GM19372 (cell line): Measurements from ENCODE around the gene RNF112.
"Not testable (repeated sequence)": the region's sequence is repeated elsewhere in the genome, so short reads cannot be mapped to it uniquely, and the experiment has no call there.

Experiments used
- ATAC-seq: cut with Tn5 transposase; IDR thresholded peaks from one replicate; pipeline ENCODE4 v1.9.1; 2021; ENCODE audit warnings: mild to moderate bottlenecking, low read depth, moderate library complexity; ENCODE audit not compliant: unreplicated experiment

The RNF112 gene

DNA sequence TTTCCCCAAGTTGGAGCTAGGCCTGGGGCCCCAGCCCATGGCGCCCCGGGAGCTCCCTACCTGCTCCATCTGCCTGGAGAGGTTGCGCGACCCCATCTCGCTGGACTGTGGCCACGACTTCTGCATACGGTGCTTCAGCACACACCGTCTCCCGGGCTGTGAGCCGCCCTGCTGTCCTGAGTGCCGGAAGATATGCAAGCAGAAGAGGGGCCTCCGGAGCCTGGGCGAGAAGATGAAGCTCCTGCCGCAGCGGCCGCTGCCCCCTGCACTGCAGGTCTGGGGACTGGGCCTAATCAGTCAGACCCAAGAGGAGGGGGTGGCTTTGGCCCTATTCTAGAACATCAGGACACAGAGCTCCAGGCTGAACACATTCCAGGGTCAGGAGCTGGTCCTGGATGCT, 1.5 kb downstream of the RNF112 start:
- ATAC-seq, result no peak

DNA sequence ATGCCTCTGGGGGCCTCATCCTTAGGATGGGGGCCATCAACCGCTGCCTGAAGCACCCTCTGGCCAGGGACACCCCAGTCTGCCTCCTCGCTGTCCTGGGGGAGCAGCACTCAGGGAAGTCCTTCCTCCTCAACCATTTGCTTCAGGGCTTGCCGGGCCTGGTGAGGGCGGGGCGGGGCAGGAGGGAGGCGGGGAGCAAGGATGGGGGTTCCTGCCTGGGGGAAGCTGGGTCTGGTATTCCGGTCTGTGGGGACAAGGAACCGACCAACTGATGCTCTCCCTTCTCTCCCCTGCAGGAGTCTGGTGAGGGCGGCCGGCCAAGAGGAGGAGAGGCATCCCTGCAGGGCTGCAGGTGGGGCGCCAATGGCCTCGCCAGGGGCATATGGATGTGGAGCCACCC, 2.0 kb downstream of the RNF112 start:
- no peak for ATAC-seq

DNA sequence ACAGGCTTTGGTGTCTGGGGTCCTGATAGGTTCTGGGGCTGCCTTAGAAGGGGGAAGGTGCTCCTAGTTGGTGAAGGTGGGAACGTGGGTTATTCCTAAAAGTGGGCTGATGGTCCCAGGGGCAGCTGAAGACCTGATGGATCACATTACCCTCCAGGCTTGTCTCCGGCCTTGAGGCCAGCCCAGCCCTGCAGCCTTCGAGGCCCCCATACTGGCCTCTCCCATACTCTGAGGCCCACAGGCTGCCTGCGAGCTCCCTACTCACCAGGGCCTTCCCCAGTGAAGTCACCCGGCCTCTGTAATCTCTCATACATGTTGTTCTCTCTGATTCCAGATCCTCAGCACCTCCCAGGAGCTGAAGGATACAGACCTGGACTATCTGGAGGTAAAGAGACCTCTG, 2.7 kb downstream of the RNF112 start:
- ATAC-seq, result no peak

DNA sequence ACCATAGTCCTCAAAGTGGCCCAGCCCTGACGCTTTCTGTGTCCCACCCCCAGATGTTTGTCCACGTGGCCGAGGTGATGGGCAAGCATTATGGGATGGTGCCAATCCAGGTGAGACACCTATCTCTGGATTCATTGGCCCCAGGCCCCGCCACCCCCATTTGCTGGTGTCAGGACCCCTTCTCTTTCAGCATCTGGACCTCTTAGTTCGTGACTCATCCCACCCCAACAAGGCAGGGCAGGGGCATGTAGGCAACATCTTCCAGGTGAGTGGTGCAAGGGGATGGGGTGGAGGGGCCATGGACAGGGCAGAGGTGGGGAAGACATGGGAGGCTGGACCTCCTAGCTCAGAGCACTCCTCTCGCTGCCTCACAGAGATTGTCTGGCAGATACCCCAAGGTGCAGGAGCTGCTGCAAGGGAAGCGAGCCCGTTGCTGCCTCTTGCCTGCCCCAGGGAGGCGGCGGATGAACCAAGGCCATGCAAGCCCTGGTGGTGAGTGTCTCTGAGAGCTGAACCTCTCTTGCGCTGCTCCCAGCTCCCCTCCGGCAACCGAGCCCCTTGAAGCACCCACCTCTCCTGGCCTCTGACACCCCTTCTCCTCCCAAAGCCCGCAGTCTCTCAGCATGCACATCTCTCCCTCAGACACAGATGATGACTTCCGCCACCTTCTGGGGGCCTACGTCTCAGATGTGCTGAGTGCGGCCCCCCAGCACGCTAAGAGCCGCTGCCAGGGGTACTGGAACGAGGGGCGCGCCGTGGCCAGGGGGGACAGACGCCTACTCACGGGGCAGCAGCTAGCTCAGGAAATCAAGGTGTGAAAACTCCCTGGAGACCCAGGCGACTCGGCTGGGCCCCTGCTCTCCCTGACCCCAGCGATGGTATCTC, 3.6 kb downstream of the RNF112 start:
- no peak for ATAC-seq

DNA sequence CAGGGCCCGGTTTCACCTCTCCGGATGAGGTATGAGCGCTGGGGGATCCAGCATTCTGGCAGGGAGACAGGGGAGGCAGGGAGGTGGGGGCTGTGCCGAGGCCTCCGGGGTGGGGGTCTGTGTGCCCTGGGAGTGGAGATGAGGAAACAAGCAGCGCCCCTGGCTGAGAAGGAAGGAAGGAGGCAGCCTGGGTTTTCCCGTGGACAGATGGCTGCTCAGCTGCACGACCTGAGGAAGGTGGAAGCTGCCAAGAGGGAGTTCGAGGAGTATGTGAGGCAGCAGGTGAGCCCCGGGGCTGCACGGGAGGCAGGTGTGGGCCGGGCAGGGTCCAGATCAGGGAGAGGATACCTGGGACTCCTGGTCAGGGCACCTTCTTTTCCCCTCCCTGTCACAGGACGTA, 4.3 kb downstream of the RNF112 start:
- ATAC-seq, result no peak

DNA sequence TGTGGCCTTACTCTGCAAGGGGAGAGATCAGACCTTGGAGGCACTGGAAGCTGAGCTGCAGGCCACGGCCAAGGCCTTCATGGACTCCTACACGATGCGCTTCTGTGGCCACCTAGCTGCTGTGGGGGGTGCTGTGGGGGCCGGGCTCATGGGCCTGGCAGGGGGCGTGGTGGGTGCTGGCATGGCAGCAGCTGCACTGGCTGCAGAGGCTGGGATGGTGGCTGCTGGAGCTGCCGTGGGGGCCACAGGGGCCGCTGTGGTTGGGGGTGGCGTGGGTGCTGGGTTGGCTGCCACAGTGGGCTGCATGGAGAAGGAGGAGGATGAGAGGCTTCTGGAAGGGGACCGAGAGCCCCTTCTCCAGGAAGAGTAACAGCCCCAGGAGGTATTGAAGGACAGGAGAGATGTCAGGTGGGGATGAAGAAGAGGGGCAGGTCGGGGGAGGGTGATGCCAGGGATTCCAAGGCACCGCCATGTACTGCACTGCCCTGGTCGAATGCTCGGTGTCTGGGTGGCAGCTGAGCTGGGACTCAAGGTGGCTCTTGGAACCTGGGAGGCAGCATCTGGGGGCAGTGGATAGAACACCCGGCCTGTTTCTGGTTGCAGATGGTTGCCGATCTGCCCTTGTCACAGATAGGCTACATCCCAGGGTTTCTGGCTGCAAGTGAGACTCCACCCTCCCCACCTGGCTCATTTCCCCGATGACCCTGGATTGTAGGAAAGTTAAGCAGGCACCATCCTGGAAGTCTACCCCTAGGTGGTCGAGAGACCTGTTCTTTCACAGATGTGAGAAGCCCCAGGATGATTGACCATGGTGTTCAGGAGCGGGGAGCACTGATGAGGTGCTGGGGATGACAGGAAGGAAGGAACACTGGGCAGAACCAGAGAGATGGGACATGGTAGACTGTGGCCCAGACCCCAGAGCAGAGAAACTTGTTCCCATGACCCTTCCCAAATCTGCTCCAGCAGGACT, 5.1 kb downstream of the RNF112 start:
- ATAC-seq, result no peak

DNA sequence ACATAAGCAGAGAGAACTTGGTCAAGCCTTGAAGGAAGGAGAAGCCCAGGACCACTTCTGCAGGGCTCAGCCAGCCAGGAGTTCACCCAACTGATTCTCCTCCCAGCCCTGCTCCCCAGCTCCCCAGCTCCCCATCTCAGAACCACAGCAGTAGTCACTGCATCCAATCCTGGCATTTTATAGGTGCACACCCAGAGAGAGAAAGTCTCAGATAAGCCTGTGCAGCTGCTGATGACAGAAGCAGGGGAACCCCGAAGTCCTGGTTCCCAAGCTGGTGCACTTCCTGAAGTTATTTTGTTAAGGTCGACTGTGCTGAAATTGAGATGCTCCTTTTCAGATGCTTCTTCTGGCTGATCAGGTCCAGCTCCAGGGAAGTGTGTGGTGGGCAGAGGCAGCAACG, 6.6 kb downstream of the RNF112 start:
- no peak for ATAC-seq

DNA sequence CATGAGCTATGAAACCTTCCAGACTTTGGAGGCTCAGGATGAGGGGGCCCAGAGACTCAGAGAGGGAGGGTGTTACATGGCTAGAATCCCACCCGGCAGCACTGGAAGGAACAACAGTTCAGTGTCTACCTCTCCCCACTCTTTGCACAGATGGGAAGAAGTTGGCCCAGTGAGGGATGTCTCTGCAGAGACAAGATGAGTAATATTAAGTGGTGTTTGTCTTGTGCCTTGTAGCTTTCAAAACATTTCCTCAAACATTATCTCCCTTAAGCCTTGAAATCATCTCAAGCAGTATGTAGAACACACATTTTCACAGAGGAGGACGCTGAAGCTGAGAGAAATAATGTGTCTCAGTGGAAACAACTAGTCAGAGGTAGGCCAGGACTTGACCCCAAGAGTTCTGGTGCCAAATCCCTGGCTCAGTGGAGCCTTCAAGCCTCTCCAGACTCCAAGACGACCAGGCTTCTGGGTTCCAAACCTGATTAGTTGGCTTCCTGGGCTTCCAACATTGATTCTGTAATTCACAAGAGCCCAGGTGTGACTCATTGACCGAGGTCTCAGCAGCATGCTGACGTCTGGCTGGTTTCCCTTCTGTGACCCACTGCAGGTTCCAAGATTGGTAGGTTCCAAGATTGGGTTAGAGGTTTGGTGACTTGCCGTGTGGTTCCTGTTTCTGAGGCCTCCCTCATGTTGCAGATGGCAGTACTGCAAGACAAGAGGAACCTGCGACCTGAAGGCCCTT, 7.4 kb downstream of the RNF112 start:
- no peak for ATAC-seq

DNA sequence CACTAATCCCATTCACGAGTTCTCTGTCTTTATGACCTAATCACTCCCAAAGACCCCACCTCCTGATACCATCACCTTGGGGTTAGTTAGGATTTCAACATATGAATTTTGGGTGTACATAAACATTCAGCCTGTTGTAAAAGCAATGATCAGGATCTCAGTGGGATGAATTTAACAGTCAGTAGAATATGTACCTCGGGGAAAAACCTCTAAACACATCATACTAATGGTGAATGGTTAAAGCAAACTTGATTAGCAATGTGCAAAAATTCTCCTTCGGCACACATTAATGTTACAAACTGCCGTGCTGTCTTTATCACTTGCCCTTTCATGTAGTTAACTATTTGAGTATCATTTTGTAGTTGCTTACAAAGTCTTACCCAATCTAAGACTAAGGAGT, 10.2 kb downstream of the RNF112 start:
- ATAC-seq, result no peak

DNA sequence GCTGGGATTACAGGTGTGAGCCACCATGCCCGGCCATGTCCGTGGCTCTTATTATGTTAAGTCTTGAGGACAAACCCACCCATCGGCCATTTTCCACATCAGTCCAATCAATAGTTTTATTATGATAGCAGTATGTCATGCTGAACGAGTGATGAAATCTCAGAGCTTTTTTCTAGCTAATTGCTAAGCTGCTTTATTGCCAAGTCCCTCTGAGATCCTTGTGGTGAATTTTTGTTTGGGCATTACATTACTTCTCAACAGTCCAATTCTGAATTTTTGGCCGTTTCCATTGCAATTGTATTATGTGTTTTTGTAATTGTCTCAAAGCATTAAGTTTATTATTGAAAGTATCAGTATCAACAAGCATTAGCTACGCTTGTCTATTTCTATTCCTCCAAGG, 10.9 kb downstream of the RNF112 start:
- ATAC-seq, result no peak

DNA sequence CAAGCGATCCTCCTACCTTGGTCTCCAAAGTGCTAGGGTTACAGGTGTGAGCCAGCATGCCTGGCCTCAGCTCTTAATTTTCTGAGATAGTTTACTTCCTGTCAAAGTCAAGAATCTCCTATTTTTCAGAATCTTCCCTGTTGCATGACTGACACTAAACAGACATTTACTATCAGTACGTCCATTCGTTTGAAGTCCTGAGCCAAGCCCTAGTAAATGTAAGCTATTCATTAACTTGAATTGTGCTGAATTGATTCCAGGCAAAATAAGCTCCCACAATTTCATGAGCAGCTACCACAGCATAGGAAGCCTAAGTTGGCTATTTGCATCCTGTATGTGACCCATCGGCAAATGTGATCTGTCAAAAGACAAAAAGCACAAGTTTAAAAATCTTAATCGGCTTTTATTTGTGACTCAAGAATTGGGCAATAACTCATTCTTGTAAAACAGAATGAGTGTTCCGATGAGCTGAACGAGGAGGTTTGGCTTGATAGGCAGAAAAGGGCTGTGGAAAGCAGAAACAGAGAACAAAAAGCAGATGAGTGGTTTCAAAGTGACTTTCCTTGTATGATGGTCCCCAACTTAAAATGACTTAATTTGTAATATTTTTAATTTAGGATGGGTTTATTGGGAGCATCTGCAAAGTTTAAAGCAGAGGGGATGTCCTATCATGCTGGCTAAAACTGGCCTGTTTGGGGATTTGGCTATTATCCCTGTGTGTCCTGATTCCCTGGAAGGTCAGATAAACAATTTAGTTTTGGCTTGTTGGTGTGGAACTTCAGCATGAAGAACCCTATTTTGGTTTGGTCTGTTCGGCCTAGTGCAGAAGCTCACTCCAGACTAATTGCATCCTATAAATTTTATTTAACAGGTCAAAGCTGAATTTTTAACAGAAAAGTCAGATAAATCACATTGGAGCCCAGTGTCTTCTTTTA, 14.2 kb downstream of the RNF112 start:
- ATAC-seq, result no peak

DNA sequence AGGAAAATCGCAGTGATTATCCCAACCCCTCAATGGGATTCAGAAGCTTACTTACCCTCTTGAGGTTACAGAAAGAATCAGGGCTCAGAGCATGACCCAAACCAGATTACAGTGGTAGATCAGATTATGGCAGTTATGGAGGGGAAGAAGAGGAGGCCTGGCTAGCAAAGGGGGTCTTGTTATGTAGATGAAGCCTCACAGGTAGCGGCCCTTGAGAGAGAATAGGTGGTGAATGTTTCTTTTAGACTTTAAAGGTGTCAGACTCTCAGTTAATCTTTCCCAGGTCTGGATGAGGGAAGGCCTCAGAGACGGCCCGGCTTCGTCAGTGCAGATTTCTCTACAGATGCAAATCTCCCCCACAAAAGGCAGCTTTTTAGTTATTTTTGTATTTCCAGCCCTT, 15.6 kb downstream of the RNF112 start:
- ATAC-seq, result no peak

DNA sequence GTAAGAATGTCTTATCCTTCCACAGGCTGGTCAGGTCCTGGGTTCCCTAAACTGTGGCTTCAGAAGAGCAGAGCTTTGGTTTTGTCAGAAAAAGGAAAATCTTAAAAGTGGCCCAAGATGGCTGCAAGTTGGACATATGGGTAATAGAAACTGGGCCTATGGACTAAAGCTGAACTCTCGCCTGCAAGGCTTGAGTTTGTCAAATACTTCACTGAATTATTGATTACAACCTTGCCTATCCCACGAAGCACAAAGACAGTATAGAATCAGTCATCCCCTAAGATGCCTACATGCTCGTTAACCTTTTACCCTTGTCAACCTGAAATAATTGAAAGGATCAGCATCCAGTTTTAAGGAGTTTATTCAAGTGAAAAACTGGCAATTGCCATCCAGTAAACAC, 20.7 kb downstream of the RNF112 start:
- no peak for ATAC-seq

DNA sequence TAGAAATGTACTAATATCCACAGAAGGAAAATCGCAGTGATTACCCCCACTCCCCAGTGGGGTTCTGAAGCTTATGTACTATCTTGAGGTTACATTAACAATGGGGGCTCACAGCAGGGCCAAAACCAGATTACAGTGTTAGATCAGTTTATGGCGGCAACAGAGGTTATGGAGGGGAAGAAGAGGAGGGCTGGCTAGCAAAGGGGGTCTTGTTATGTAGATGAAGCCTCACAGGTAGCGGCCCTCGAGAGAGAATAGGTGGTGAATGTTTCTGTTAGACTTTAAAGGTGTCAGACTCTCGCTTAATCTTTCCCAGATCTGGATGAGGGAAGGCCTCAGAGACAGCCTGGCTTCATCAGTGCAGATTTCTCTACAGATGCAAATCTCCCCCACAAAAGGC, 22.2 kb downstream of the RNF112 start:
- ATAC-seq, result no peak

DNA sequence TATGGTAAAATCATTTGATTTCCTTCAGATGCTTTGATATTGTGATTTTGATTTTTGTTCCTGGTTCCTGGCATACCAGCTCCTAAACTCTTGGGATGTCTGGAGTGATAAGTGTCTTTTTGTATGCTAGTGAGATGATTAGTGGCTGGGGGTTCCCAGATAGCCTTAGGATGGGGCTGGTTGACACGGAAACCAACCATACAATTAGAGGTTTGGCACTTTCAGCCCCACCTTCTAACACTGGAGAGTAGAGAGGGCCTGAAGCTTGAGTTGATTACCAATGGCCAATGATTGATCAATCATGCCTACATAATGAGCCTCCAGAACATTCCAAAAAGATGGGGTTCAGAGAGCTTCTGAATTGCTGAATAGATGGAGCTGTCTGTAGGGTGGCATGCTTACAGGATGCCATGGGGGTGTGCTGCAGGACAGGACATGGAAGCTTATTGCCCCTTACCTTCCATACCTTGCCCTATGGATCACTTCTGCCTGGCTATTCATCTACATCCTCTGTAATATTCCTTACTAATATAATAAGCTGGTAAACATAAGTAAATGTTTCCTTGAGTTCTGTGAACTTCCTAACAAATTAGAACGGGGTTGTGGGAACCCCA, 22.8 kb downstream of the RNF112 start:
- no peak for ATAC-seq

DNA sequence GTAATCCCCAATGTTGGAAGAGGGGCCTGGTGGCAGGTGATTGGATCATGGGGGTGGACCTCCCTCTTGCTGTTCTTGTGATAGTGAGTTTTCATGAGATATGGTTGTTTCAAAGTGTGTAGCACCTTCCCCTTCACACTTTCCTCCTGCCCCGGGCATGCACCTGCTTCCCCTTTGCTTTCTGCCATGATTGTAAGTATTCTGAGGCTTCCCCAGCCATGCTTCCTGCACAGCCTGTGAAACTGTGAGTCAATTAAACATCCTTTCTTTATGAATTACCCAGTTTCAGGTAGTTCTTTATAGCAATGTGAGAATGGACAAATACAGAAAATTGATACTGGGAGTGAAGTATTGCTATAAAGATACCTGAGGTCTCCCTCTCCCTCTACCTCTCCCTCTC, 29.4 kb downstream of the RNF112 start:
- no peak for ATAC-seq

DNA sequence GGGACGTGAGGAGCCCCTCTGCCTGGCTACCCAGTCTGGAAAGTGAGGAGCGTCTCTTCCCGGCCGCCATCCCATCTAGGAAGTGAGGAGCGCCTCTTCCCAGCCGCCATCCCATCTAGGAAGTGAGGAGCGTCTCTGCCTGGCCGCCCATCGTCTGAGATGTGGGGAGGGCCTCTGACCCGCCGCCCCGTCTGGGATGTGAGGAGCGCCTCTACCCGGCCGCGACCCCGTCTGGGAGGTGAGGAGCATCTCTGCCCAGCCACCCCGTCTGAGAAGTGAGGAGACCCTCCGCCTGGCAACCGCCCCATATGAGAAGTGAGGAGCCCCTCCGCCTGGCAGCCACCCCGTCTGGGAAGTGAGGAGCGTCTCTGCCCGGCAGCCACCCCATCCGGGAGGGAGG, 30.3 kb downstream of the RNF112 start:
- ATAC-seq, result not testable (repeated sequence)

DNA sequence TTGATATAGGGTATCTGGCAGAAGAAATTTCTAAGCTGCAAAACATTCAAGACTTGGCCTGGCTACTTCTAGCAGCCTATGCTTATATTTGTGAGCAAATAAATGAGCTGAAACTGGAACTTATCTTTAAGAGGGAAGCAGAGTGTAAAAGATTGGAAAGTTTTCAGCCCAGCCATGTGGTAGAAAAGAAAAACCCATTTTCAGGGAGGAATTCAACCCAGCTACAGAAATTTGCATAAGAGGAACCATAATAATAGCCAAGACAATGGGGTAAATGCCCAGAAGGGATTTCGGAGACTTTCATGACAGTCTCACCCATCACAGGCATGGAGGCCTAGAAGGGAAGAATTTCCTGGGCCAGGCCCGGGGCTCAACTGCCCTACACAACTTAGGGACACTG, 31.7 kb downstream of the RNF112 start:
- ATAC-seq, result no peak

DNA sequence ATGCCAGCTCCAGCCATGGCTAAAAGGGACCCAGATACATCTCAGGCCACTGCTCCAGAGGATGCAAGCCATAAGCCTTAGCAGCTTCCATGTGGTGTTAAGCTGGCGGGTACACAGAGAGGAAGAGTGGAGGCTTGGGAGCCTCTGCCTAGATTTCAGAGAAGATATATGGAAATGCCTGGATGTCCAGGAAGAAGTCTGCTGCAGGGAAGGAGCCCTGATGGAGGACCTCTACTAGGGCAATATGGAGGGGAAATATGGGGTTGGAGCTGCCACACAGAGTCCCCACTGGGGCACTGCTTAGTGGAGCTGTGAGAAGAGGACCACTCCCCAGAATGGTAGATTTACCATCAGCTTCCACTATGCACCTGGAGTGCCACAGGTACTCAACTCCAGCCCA, 32.1 kb downstream of the RNF112 start:
- ATAC-seq, result no peak
